Uterus (tissue), 4 donors: ENCODE data around the gene CHST5. TPM values are rescaled to one million over a fixed set of nuclear protein-coding genes. Genes with fewer than 3 reads are reported as not detected.
"Not testable (repeated sequence)": the region's sequence is repeated elsewhere in the genome, so short reads cannot be mapped to it uniquely, and the experiment has no call there.

Experiments used
- DNase-seq, 2 donors: peaks; one replicate each; pipeline ENCODE4 v3.0.0-alpha.2; 2019 to 2020
- H3K27ac ChIP-seq, 2 donors: fragments of 200-600 bp; sonication (generic); 1 replicate in 1 of 2; 2 replicates in 1 of 2; pipeline ENCODE4 v1.5.1; 2016 to 2018
- H3K27me3 ChIP-seq, 2 donors: fragments of 200-600 bp; sonication (generic); one replicate each; pipeline ENCODE4 v1.5.1; 2018 to 2019; ENCODE audit warnings: control low read depth in 1 of 2
- H3K36me3 ChIP-seq, 2 donors: fragments of 200-600 bp; sonication (generic); one replicate each; pipeline ENCODE4 v1.5.1; 2019; ENCODE audit warnings: control low read depth in 1 of 2
- H3K4me1 ChIP-seq, 2 donors: fragments of 200-600 bp; sonication (generic); one replicate each; pipeline ENCODE4 v1.5.1; 2018 to 2019; ENCODE audit warnings: control low read depth in 1 of 2
- H3K4me3 ChIP-seq, 2 donors: fragments of 200-600 bp; sonication (generic); 1 replicate in 1 of 2; 2 replicates in 1 of 2; pipeline ENCODE4 v1.5.1; 2018 to 2019; ENCODE audit warnings: mild to moderate bottlenecking in 1 of 2
- H3K9me3 ChIP-seq, 2 donors: fragments of 200-600 bp; sonication (generic); one replicate each; pipeline ENCODE4 v1.5.1; 2019; ENCODE audit warnings: control low read depth in 1 of 2
- CTCF ChIP-seq, 4 experiments: fragments of 200-600 bp in 2 of 4; fragments of 450-650 bp in 2 of 4; sonication (generic) in 2 of 4; IDR thresholded peaks; one replicate each; pipeline ENCODE4 v1.5.1; 2016 to 2019; ENCODE audit warnings: antibody characterized with exemption in 4 of 4, mild to moderate bottlenecking in 2 of 4, moderate library complexity in 1 of 4
- POLR2A ChIP-seq, 2 donors: fragments of 450-650 bp; IDR thresholded peaks; one replicate each; pipeline ENCODE4 v1.6.1; 2016; ENCODE audit warnings: antibody characterized with exemption in 2 of 2, mild to moderate bottlenecking in 1 of 2, moderate library complexity in 1 of 2
- intact Hi-C: fragments of 100-400 bp; cut with DNase I; formaldehyde crosslinking; loops from one replicate; pipeline ENCODE4 v1.15.1; 2023; ENCODE audit warnings: low total_unique reads
- total RNA-seq, 4 donors: library from RNA; depleted of rRNA in 3 of 4; stranded (reverse); fragments of >200 nt in 3 of 4; gene quantifications; one replicate each; pipeline versions ENCODE4 v1.1.0 to v1.2.4, GENCODE V29; 2014 to 2023
- donor health status: DM: yes; HTN: yes; CAD: no.

The CHST5 gene
- total RNA-seq, 4 donors from 2014 or later: 1.0 to 2.0 TPM; not detected in 2

GRCh38 chr16:75555213-75555706, 19.4 kb upstream of the CHST5 start:
- Histone ChIP-seq H3K4me3 (peak overlapping the region; percentile 53 to 54), H3K36me3 (no peaks in the 10 kb centered on the region), H3K27me3 (no peaks in the 10 kb centered on the region), H3K9me3 (no peaks in the 10 kb centered on the region), H3K27ac (peak overlapping the region; percentile 74 to 81), H3K4me1 (no peaks in the 10 kb centered on the region)
- TF ChIP-seq CTCF (IDR thresholded peaks at IDR 0.05) (no peak), POLR2A (IDR thresholded peaks at IDR 0.05) (peak in 1 of 2 donors; percentile 27)
- intact Hi-C loops: no loop called here
- peak; percentile 62 to 77 for DNase-seq

GRCh38 chr16:75552951-75553350, 17.0 kb upstream of the CHST5 start:
- Histone ChIP-seq H3K27ac (peak overlapping the region in 1 of 2 donors; percentile 41), H3K4me3 (no peak overlapping the region), H3K36me3 (no peaks in the 10 kb centered on the region), H3K9me3 (no peaks in the 10 kb centered on the region), H3K27me3 (no peaks in the 10 kb centered on the region), H3K4me1 (no peaks in the 10 kb centered on the region)
- no peak for TF ChIP-seq POLR2A (IDR thresholded peaks at IDR 0.05)
- no peak for TF ChIP-seq CTCF (IDR thresholded peaks at IDR 0.05)
- intact Hi-C loops: no loop called here
- DNase-seq: no peak

GRCh38 chr16:75550211-75550662, 14.3 kb upstream of the CHST5 start:
- Histone ChIP-seq H3K4me1 (no peaks in the 10 kb centered on the region), H3K36me3 (no peaks in the 10 kb centered on the region), H3K27me3 (no peaks in the 10 kb centered on the region), H3K9me3 (no peaks in the 10 kb centered on the region), H3K4me3 (no peak overlapping the region), H3K27ac (no peak overlapping the region)
- intact Hi-C loops: no loop called here
- TF ChIP-seq CTCF (IDR thresholded peaks at IDR 0.05) (peak in 2 of 4 experiments; percentile 45 to 52), POLR2A (IDR thresholded peaks at IDR 0.05) (no peak)
- peak in 1 of 2 donors; percentile 52 for DNase-seq

- intact Hi-C loops, H3K4me3 ChIP-seq, H3K36me3 ChIP-seq, H3K27me3 ChIP-seq, H3K4me1 ChIP-seq, DNase-seq, H3K9me3 ChIP-seq, H3K27ac ChIP-seq: not testable (repeated sequence)
Measured at GRCh38 chr16:75548456-75548855, 12.5 kb upstream of the CHST5 start.

- Histone ChIP-seq H3K27ac (no peak overlapping the region), H3K4me1 (no peaks in the 10 kb centered on the region), H3K27me3 (no peaks in the 10 kb centered on the region), H3K4me3 (no peak overlapping the region), H3K36me3 (no peaks in the 10 kb centered on the region), H3K9me3 (no peaks in the 10 kb centered on the region)
- TF ChIP-seq CTCF (IDR thresholded peaks at IDR 0.05): no peak
- no peak for TF ChIP-seq POLR2A (IDR thresholded peaks at IDR 0.05)
- intact Hi-C loops: no loop called here
- no peak for DNase-seq
Measured at GRCh38 chr16:75546293-75546692, 10.4 kb upstream of the CHST5 start.

- DNase-seq, H3K36me3 ChIP-seq, H3K27ac ChIP-seq, H3K4me3 ChIP-seq, H3K9me3 ChIP-seq, H3K27me3 ChIP-seq, H3K4me1 ChIP-seq, intact Hi-C loops: not testable (repeated sequence)
Measured at GRCh38 chr16:75545879-75546278, 10.0 kb upstream of the CHST5 start.

- H3K4me1 ChIP-seq, H3K9me3 ChIP-seq, DNase-seq, H3K27me3 ChIP-seq, H3K27ac ChIP-seq, H3K4me3 ChIP-seq, H3K36me3 ChIP-seq, intact Hi-C loops: not testable (repeated sequence)
Measured at GRCh38 chr16:75542462-75542861, 6.6 kb upstream of the CHST5 start.
